ENCODE measurements around the gene BPIFB4. TPM values are rescaled to one million over a fixed set of nuclear protein-coding genes. Genes with fewer than 3 reads are reported as not detected.

The BPIFB4 gene
- total and polyA plus RNA-seq, 2 donors from 2014 or later, result not detected

- DNase-seq (no peak), FAIRE-seq (no peak)
- intact Hi-C loops (cut with DNase I), result no loop called here
- Histone ChIP-seq H3K4me1 (ENCODE audit: control insufficient read depth in 2 of 3, insufficient read depth in 2 of 3, low read depth in 1 of 3, low read length in 3 of 3) (no peaks in the 10 kb centered on the region), H3K9ac (ENCODE audit: low read length in 3 of 3) (no peak overlapping the region), H3K27ac (ENCODE audit: low read depth in 2 of 2, low read length in 2 of 2) (no peak overlapping the region), H3K9me3 (ENCODE audit: control insufficient read depth in 2 of 3, insufficient read depth in 1 of 3, low read length in 3 of 3) (no peaks in the 10 kb centered on the region), H3K36me3 (ENCODE audit: control insufficient read depth in 2 of 3, insufficient read depth in 3 of 3, low read length in 3 of 3) (no peaks in the 10 kb centered on the region), H3K4me3 (ENCODE audit: low read length in 3 of 3) (no peak overlapping the region), H3K27me3 (ENCODE audit: control insufficient read depth, insufficient read depth, low read length) (no peaks in the 10 kb centered on the region)
- TF ChIP-seq, protein P1, sequence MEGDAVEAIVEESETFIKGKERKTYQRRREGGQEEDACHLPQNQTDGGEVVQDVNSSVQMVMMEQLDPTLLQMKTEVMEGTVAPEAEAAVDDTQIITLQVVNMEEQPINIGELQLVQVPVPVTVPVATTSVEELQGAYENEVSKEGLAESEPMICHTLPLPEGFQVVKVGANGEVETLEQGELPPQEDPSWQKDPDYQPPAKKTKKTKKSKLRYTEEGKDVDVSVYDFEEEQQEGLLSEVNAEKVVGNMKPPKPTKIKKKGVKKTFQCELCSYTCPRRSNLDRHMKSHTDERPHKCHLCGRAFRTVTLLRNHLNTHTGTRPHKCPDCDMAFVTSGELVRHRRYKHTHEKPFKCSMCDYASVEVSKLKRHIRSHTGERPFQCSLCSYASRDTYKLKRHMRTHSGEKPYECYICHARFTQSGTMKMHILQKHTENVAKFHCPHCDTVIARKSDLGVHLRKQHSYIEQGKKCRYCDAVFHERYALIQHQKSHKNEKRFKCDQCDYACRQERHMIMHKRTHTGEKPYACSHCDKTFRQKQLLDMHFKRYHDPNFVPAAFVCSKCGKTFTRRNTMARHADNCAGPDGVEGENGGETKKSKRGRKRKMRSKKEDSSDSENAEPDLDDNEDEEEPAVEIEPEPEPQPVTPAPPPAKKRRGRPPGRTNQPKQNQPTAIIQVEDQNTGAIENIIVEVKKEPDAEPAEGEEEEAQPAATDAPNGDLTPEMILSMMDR (IDR thresholded peaks at IDR 0.05; ENCODE audit: borderline replicate concordance, extremely low read depth, insufficient read depth), result no peak
Observed at GRCh38 chr20:33092361-33092760, 12.9 kb downstream of the BPIFB4 start.

GRCh38 chr20:33093074-33093473 lies 13.6 kb downstream of the BPIFB4 start:
- H3K9ac ChIP-seq (ENCODE audit: low read length in 3 of 3), result no peak overlapping the region
- H3K9me3 ChIP-seq (ENCODE audit: control insufficient read depth in 2 of 3, insufficient read depth in 1 of 3, low read length in 3 of 3), result no peaks in the 10 kb centered on the region
- no peak for FAIRE-seq
- no peak overlapping the region for H3K4me3 ChIP-seq (ENCODE audit: low read length in 3 of 3)
- TF ChIP-seq, protein P1 (IDR thresholded peaks at IDR 0.05; ENCODE audit: borderline replicate concordance, extremely low read depth, insufficient read depth), result no peak
- no peak overlapping the region for H3K27ac ChIP-seq (ENCODE audit: low read depth in 2 of 2, low read length in 2 of 2)
- no peaks in the 10 kb centered on the region for H3K4me1 ChIP-seq (ENCODE audit: control insufficient read depth in 2 of 3, insufficient read depth in 2 of 3, low read depth in 1 of 3, low read length in 3 of 3)
- DNase-seq, result no peak
- H3K36me3 ChIP-seq (ENCODE audit: control insufficient read depth in 2 of 3, insufficient read depth in 3 of 3, low read length in 3 of 3), result no peaks in the 10 kb centered on the region
- intact Hi-C loops (cut with DNase I), result no loop called here
- H3K27me3 ChIP-seq (ENCODE audit: control insufficient read depth, insufficient read depth, low read length), result no peaks in the 10 kb centered on the region

DNA sequence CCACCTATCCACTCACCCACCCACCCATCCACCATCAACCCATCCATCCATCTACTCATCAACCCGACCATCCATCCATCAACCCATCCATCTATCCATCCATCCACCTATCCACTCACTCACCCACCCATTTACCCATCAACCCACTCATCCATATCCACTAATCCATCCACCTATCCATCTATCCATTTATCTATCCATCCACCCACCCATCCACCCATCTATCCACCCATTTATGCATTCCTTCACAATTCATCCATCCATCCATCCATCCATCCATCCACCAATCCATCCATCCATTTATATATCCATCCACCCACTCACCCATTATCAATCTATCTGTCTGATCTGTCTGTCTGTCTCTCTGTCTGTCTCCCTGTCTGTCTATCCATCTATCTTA lies 14.1 kb downstream of the BPIFB4 start:
- TF ChIP-seq, protein P1 (IDR thresholded peaks at IDR 0.05; ENCODE audit: borderline replicate concordance, extremely low read depth, insufficient read depth), result no peak

GRCh38 chr20:33095249-33095648 lies 15.8 kb downstream of the BPIFB4 start:
- Histone ChIP-seq H3K4me1 (ENCODE audit: control insufficient read depth in 2 of 3, insufficient read depth in 2 of 3, low read depth in 1 of 3, low read length in 3 of 3) (no peaks in the 10 kb centered on the region), H3K27me3 (ENCODE audit: control insufficient read depth, insufficient read depth, low read length) (no peaks in the 10 kb centered on the region), H3K4me3 (ENCODE audit: low read length in 3 of 3) (no peak overlapping the region), H3K36me3 (ENCODE audit: control insufficient read depth in 2 of 3, insufficient read depth in 3 of 3, low read length in 3 of 3) (no peaks in the 10 kb centered on the region), H3K27ac (ENCODE audit: low read depth in 2 of 2, low read length in 2 of 2) (no peak overlapping the region), H3K9ac (ENCODE audit: low read length in 3 of 3) (no peak overlapping the region), H3K9me3 (ENCODE audit: control insufficient read depth in 2 of 3, insufficient read depth in 1 of 3, low read length in 3 of 3) (no peaks in the 10 kb centered on the region)
- intact Hi-C loops (cut with DNase I), result no loop called here
- DNase-seq (no peak), FAIRE-seq (no peak)
- TF ChIP-seq, protein P1 (IDR thresholded peaks at IDR 0.05; ENCODE audit: borderline replicate concordance, extremely low read depth, insufficient read depth), result no peak

More for the DNA sequence above, 14.1 kb downstream of the BPIFB4 start:
- H3K9me3 ChIP-seq (ENCODE audit: control insufficient read depth in 2 of 3, insufficient read depth in 1 of 3, low read length in 3 of 3), result no peaks in the 10 kb centered on the region
- FAIRE-seq (no peak), DNase-seq (no peak)
- H3K27ac ChIP-seq (ENCODE audit: low read depth in 2 of 2, low read length in 2 of 2), result no peak overlapping the region
- no peaks in the 10 kb centered on the region for H3K36me3 ChIP-seq (ENCODE audit: control insufficient read depth in 2 of 3, insufficient read depth in 3 of 3, low read length in 3 of 3)
- H3K4me3 ChIP-seq (ENCODE audit: low read length in 3 of 3), result no peak overlapping the region
- no peaks in the 10 kb centered on the region for H3K27me3 ChIP-seq (ENCODE audit: control insufficient read depth, insufficient read depth, low read length)
- H3K4me1 ChIP-seq (ENCODE audit: control insufficient read depth in 2 of 3, insufficient read depth in 2 of 3, low read depth in 1 of 3, low read length in 3 of 3), result no peaks in the 10 kb centered on the region
- intact Hi-C loops (cut with DNase I), result no loop called here
- no peak overlapping the region for H3K9ac ChIP-seq (ENCODE audit: low read length in 3 of 3)
